IMR-90 (cell line): ENCODE results near the gene CRYGN. TPM values are rescaled to one million over a fixed set of nuclear protein-coding genes. Genes with fewer than 3 reads are reported as not detected.

Experiments
- ATAC-seq: fragments of 200-7000 bp; cut with Tn5 transposase; 2 replicates; pipeline ENCODE4 v1.9.1; 2020; ENCODE audit warnings: low read depth, mild to moderate bottlenecking, moderate library complexity
- BruUV-seq: library from RNA; stranded (reverse); fragments of 400-500 nt; replicated peaks from 2 replicates; lab custom pipeline; 2021; lab: Mats Ljungman, UMichigan
- CTCF ChIA-PET: fragments of 300-600 bp; formaldehyde crosslinking; extraction: SDS; loops from one replicate; lab custom pipeline; 2021; ENCODE audit warnings: antibody characterized with exemption; lab: Yijun Ruan, JAX
- POLR2A ChIA-PET: fragments of 300-600 bp; sonication (Branson Sonifier 250); formaldehyde crosslinking; loops from one replicate; lab custom pipeline; 2022; ENCODE audit warnings: antibody characterized with exemption; ENCODE audit not compliant: unreplicated experiment; lab: Charles Lee
- DNase-seq: peaks from one replicate; pipeline ENCODE4 v3.0.0; 2013
- H2AFZ ChIP-seq: replicated peaks from 2 replicates; pipeline ENCODE3; 2013; ENCODE audit warnings: low read length, mild to moderate bottlenecking; ENCODE audit not compliant: poor library complexity
- H2AK5ac ChIP-seq: 2 replicates; pipeline ENCODE4 v1.6.1; 2013; ENCODE audit warnings: low read depth, low read length, inconsistent platforms
- H2AK9ac ChIP-seq: replicated peaks from 2 replicates; pipeline ENCODE3; 2013; ENCODE audit warnings: mild to moderate bottlenecking, low read depth, low read length, moderate library complexity; ENCODE audit not compliant: poor library complexity
- H2BK120ac ChIP-seq: 2 replicates; pipeline ENCODE4 v1.6.1; 2013; ENCODE audit warnings: low read depth, low read length, inconsistent platforms
- H2BK15ac ChIP-seq: 3 replicates; pipeline ENCODE4 v1.6.1; 2013; ENCODE audit warnings: low read depth, low read length, inconsistent platforms
- H2BK20ac ChIP-seq: 2 replicates; pipeline ENCODE4 v1.6.1; 2013; ENCODE audit warnings: low read depth, mild to moderate bottlenecking, inconsistent platforms, low read length, moderate library complexity
- H2BK5ac ChIP-seq: 2 replicates; pipeline ENCODE4 v1.6.1; 2013; ENCODE audit warnings: mild to moderate bottlenecking, low read depth, low read length, inconsistent platforms; ENCODE audit not compliant: poor library complexity, severe bottlenecking
- H3K14ac ChIP-seq: replicated peaks from 2 replicates; pipeline ENCODE4 v1.6.1; 2013; ENCODE audit warnings: low read depth, low read length, inconsistent platforms
- H3K18ac ChIP-seq: 2 replicates; pipeline ENCODE4 v1.6.1; 2013; ENCODE audit warnings: low read depth, low read length, control low read depth
- H3K23ac ChIP-seq: 2 replicates; pipeline ENCODE4 v1.6.1; 2013; ENCODE audit warnings: low read depth, low read length, inconsistent platforms
- H3K27ac ChIP-seq: 2 replicates; pipeline ENCODE4 v1.5.1; 2013; ENCODE audit warnings: mild to moderate bottlenecking, control low read depth, low read length; ENCODE audit not compliant: insufficient read depth
- H3K27me3 ChIP-seq: 2 replicates; pipeline ENCODE4 v1.6.1; 2013; ENCODE audit warnings: low read length; ENCODE audit not compliant: control insufficient read depth, insufficient read depth
- H3K36me3 ChIP-seq: 2 replicates; pipeline ENCODE4 v1.6.1; 2013; ENCODE audit warnings: low read length, mixed read lengths; ENCODE audit not compliant: control insufficient read depth, insufficient read depth
- H3K4ac ChIP-seq: 2 replicates; pipeline ENCODE4 v1.6.1; 2013; ENCODE audit warnings: low read depth, low read length, inconsistent platforms
- H3K4me1 ChIP-seq: 2 replicates; pipeline ENCODE4 v1.6.1; 2013; ENCODE audit warnings: low read length, mixed read lengths; ENCODE audit not compliant: control insufficient read depth, insufficient read depth
- H3K4me2 ChIP-seq: 2 replicates; pipeline ENCODE4 v1.6.1; 2013; ENCODE audit warnings: low read depth, mild to moderate bottlenecking, control low read depth, low read length, moderate library complexity
- H3K4me3 ChIP-seq: 2 replicates; pipeline ENCODE4 v1.5.1; 2013; ENCODE audit warnings: low read depth, mild to moderate bottlenecking, control low read depth, low read length, moderate library complexity; ENCODE audit not compliant: insufficient read depth
- H3K56ac ChIP-seq: 2 replicates; pipeline ENCODE4 v1.6.1; 2013; ENCODE audit warnings: low read length, inconsistent platforms; ENCODE audit not compliant: insufficient read depth; ENCODE audit errors: extremely low read depth
- H3K79me1 ChIP-seq, 2 experiments: 2 replicates each; pipeline ENCODE4 v1.6.1; 2013; ENCODE audit warnings: low read length in 2 of 2, inconsistent platforms in 1 of 2, low read depth in 1 of 2
- H3K9ac ChIP-seq: 2 replicates; pipeline ENCODE4 v1.6.1; 2013; ENCODE audit warnings: low read depth, low read length, control low read depth
- H3K9me1 ChIP-seq: 2 replicates; pipeline ENCODE4 v1.6.1; 2013; ENCODE audit warnings: low read length, inconsistent platforms; ENCODE audit not compliant: insufficient read depth
- H3K9me3 ChIP-seq: 2 replicates; pipeline ENCODE4 v1.6.1; 2013; ENCODE audit warnings: low read length; ENCODE audit not compliant: control insufficient read depth, insufficient read depth
- H4K20me1 ChIP-seq: 2 replicates; pipeline ENCODE4 v1.6.1; 2013; ENCODE audit warnings: low read length, inconsistent platforms; ENCODE audit not compliant: insufficient read depth
- H4K5ac ChIP-seq: 2 replicates; pipeline ENCODE4 v1.6.1; 2013; ENCODE audit warnings: mild to moderate bottlenecking, low read depth, low read length, control low read depth
- H4K8ac ChIP-seq, 2 experiments: 2 replicates each; pipeline ENCODE4 v1.6.1; 2013; ENCODE audit warnings: low read depth in 2 of 2, low read length in 2 of 2, control low read depth in 1 of 2, inconsistent platforms in 1 of 2
- H4K91ac ChIP-seq: 2 replicates; pipeline ENCODE4 v1.6.1; 2013; ENCODE audit warnings: low read depth, low read length, inconsistent platforms; ENCODE audit not compliant: insufficient read depth
- CHD1 ChIP-seq: IDR thresholded peaks from 2 replicates; pipeline ENCODE4 v1.6.1; 2012; ENCODE audit warnings: low read depth, low read length, improper control_type of control experiment
- FOS ChIP-seq: fragments of 150-350 bp; IDR thresholded peaks from 2 replicates; pipeline ENCODE4 v1.6.1; 2016; ENCODE audit warnings: low read depth, low read length
- MAZ ChIP-seq: IDR thresholded peaks from 2 replicates; pipeline ENCODE4 v1.6.1; 2012; ENCODE audit warnings: low read depth, mild to moderate bottlenecking, low read length, improper control_type of control experiment, moderate library complexity, borderline replicate concordance
- POLR2A ChIP-seq: IDR thresholded peaks from 2 replicates; pipeline ENCODE4 v1.6.1; 2012; ENCODE audit warnings: mild to moderate bottlenecking, low read depth, low read length
- RAD21 ChIP-seq: IDR thresholded peaks from 2 replicates; pipeline ENCODE4 v1.6.1; 2012; ENCODE audit warnings: low read length, improper control_type of control experiment
- RCOR1 ChIP-seq: IDR thresholded peaks from 2 replicates; pipeline ENCODE4 v1.6.1; 2012; ENCODE audit warnings: mild to moderate bottlenecking, low read length, improper control_type of control experiment; ENCODE audit not compliant: insufficient replicate concordance
- SMC3 ChIP-seq: fragments of 150-350 bp; IDR thresholded peaks from 2 replicates; pipeline ENCODE4 v1.6.1; 2016; ENCODE audit warnings: low read depth, mild to moderate bottlenecking, antibody characterized with exemption, low read length, moderate library complexity
- WGBS, 2 experiments: methylation state at CpG; one replicate each; pipeline versions ENCODE4 v1.1.5 to v1.1.7; 2013; ENCODE audit warnings: missing lambda C conversion rate in 2 of 2; ENCODE audit not compliant: insufficient read length in 1 of 2; ENCODE audit errors: extremely low coverage in 2 of 2; 5-methylcytosine and 5-hydroxymethylcytosine counted together
- dilution Hi-C: fragments of 300-500 bp; cut with HindIII; formaldehyde crosslinking; loops from one replicate; pipeline ENCODE4 v1.14.3; 2018; ENCODE audit warnings: low sequenced_read_pairs; ENCODE audit not compliant: unreplicated experiment
- in situ Hi-C: fragments of 300-500 bp; cut with MboI; formaldehyde crosslinking; loops from 3 replicates; pipeline ENCODE4 v1.14.3; 2019; ENCODE audit warnings: low sequenced_read_pairs, inconsistent platforms, mixed read lengths
- intact Hi-C: fragments of 100-400 bp; cut with micrococcal nuclease; formaldehyde crosslinking; loops from 2 replicates; pipeline ENCODE4 v1.10.0; 2022
- polyA plus RNA-seq, 3 experiments: library from polyadenylated mRNA; depleted of rRNA; stranded (reverse); fragments of >200 nt; gene quantifications; 2 replicates each; pipeline ENCODE4 v1.2.3, GENCODE V29; 2012; ENCODE audit warnings: low replicate concordance in 1 of 3
- total RNA-seq: library from RNA; depleted of rRNA; stranded (reverse); fragments of >200 nt; gene quantifications from 2 replicates; pipeline ENCODE4 v1.2.3, GENCODE V29; 2012
- TF ChIP-seq, protein P1 (sequence below): fragments of 150-350 bp; IDR thresholded peaks from 2 replicates; pipeline ENCODE4 v1.6.1; 2016; ENCODE audit warnings: low read depth, mild to moderate bottlenecking, low read length, moderate library complexity, borderline replicate concordance
- TF ChIP-seq, protein P2 (sequence below): conservative IDR thresholded peaks from 2 replicates; pipeline ENCODE4 v1.5.1; 2012; ENCODE audit warnings: mild to moderate bottlenecking, low read depth, low read length, improper control_type of control experiment

CRYGN gene
- total and polyA plus RNA-seq, 2 of the 4 experiments (the other 2 are of a cell fraction), result not detected

GRCh38 chr7:151433721-151434400 lies 6.1 kb downstream of the CRYGN start:
- Histone ChIP-seq H3K4me2 (no peak overlapping the region), H2BK15ac (no peak overlapping the region), H2AK9ac (no peak overlapping the region), H3K36me3 (no peaks in the 10 kb centered on the region), H3K14ac (no peak overlapping the region), H4K5ac (no peak overlapping the region), H3K9me1 (peaks cover 6% of the 10 kb centered on the region), H4K20me1 (no peaks in the 10 kb centered on the region), H3K9ac (no peak overlapping the region), H3K4me1 (peaks cover 13% of the 10 kb centered on the region), H2BK20ac (no peak overlapping the region), H3K79me1 (no peaks in the 10 kb centered on the region), H4K8ac (no peak overlapping the region), H3K27ac (no peak overlapping the region), H3K56ac (no peak overlapping the region), H3K4me3 (no peak overlapping the region), H3K9me3 (no peaks in the 10 kb centered on the region), H3K4ac (no peak overlapping the region), H4K91ac (no peak overlapping the region), H3K18ac (no peak overlapping the region), H2AK5ac (no peak overlapping the region), H2BK5ac (no peak overlapping the region), H2BK120ac (no peak overlapping the region), H3K23ac (no peak overlapping the region), H2AFZ (no peak overlapping the region), H3K27me3 (peaks cover 6% of the 10 kb centered on the region)
- DNase-seq (no peak), ATAC-seq (no peak)
- in situ Hi-C loops, result no loop called here
- dilution Hi-C loops, result no loop called here
- intact Hi-C loops, result no loop called here
- ChIA-PET CTCF (no interaction called here), POLR2A (no interaction called here)
- BruUV-seq, result no TSS peak
- WGBS, 2 experiments, result 96% methylated on average over 5 of the region's 15 CpGs; no CpG with 5 or more reads in 1 of the 2 experiments
- TF ChIP-seq SMC3, result no peak
- TF ChIP-seq, protein P1, sequence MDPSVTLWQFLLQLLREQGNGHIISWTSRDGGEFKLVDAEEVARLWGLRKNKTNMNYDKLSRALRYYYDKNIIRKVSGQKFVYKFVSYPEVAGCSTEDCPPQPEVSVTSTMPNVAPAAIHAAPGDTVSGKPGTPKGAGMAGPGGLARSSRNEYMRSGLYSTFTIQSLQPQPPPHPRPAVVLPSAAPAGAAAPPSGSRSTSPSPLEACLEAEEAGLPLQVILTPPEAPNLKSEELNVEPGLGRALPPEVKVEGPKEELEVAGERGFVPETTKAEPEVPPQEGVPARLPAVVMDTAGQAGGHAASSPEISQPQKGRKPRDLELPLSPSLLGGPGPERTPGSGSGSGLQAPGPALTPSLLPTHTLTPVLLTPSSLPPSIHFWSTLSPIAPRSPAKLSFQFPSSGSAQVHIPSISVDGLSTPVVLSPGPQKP, result no peak
- TF ChIP-seq CHD1, result no peak
- no peak for TF ChIP-seq MAZ
- no peak for TF ChIP-seq RCOR1
- no peak for TF ChIP-seq RAD21
- no peak for TF ChIP-seq FOS
- TF ChIP-seq POLR2A, result no peak
- TF ChIP-seq, protein P2, sequence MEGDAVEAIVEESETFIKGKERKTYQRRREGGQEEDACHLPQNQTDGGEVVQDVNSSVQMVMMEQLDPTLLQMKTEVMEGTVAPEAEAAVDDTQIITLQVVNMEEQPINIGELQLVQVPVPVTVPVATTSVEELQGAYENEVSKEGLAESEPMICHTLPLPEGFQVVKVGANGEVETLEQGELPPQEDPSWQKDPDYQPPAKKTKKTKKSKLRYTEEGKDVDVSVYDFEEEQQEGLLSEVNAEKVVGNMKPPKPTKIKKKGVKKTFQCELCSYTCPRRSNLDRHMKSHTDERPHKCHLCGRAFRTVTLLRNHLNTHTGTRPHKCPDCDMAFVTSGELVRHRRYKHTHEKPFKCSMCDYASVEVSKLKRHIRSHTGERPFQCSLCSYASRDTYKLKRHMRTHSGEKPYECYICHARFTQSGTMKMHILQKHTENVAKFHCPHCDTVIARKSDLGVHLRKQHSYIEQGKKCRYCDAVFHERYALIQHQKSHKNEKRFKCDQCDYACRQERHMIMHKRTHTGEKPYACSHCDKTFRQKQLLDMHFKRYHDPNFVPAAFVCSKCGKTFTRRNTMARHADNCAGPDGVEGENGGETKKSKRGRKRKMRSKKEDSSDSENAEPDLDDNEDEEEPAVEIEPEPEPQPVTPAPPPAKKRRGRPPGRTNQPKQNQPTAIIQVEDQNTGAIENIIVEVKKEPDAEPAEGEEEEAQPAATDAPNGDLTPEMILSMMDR, result no peak
